Limb (tissue), 2 donors: ENCODE data around the gene MIX23.

ENCODE experiments used
- DNase-seq, 2 donors: peaks; one replicate each; pipeline ENCODE4 v3.0.0-alpha.2; 2016; ENCODE audit errors: extremely low spot score in 2 of 2

Gene MIX23

GRCh38 chr3:122382888-122383666, at the start of gene MIX23:
MIX23 (minus strand) TSS chr3:122383231; CDS start chr3:122383224, 7 bp downstream.
- DNase-seq: peak; percentile 92

GRCh38 chr3:122430371-122430770, 47.3 kb upstream of the MIX23 start:
- DNase-seq: no peak

- DNase-seq: no peak
Observed at GRCh38 chr3:122427857-122428471, 44.9 kb upstream of the MIX23 start.

GRCh38 chr3:122421836-122422235, 38.8 kb upstream of the MIX23 start:
- DNase-seq: no peak

GRCh38 chr3:122421101-122421500, 38.1 kb upstream of the MIX23 start:
- DNase-seq: no peak

GRCh38 chr3:122416966-122417365, 33.9 kb upstream of the MIX23 start:
- no peak for DNase-seq

- peak; percentile 97 to 98 for DNase-seq
Observed at GRCh38 chr3:122415762-122416654, 33.0 kb upstream of the MIX23 start, which contains the start of gene WDR5B. WDR5B (minus strand) TSS chr3:122416062; CDS start chr3:122415528, 534 bp downstream.

GRCh38 chr3:122415104-122415744, 32.2 kb upstream of the MIX23 start:
- DNase-seq: peak; percentile 33 to 47

GRCh38 chr3:122414391-122414790, 31.4 kb upstream of the MIX23 start:
- no peak for DNase-seq

GRCh38 chr3:122410639-122411038, 27.6 kb upstream of the MIX23 start:
- no peak for DNase-seq

- no peak for DNase-seq
Observed at GRCh38 chr3:122410111-122410510, 27.1 kb upstream of the MIX23 start.

- DNase-seq: no peak
Observed at GRCh38 chr3:122409446-122409845, 26.4 kb upstream of the MIX23 start.

GRCh38 chr3:122407946-122408345, 24.9 kb upstream of the MIX23 start:
- DNase-seq: no peak

GRCh38 chr3:122406198-122406597, 23.2 kb upstream of the MIX23 start:
- no peak for DNase-seq

- no peak for DNase-seq
Observed at GRCh38 chr3:122405015-122405414, 22.0 kb upstream of the MIX23 start.

GRCh38 chr3:122403489-122403888, 20.5 kb upstream of the MIX23 start:
- no peak for DNase-seq

GRCh38 chr3:122398920-122399319, 15.9 kb upstream of the MIX23 start:
- DNase-seq: no peak

GRCh38 chr3:122397201-122397600, 14.2 kb upstream of the MIX23 start:
- no peak for DNase-seq

GRCh38 chr3:122396511-122396910, 13.5 kb upstream of the MIX23 start:
- DNase-seq: no peak

- DNase-seq: no peak
Observed at GRCh38 chr3:122395582-122395981, 12.6 kb upstream of the MIX23 start.

- no peak for DNase-seq
Observed at GRCh38 chr3:122394173-122394572, 11.1 kb upstream of the MIX23 start.
